Stimulated activated CD8-positive, alpha-beta memory T cell treated with anti-CD3 and anti-CD28 coated beads, Interleukin-7, amount 100 ng/mL, for 1 hour (primary cell): ENCODE data around the gene BMF.

Experiments used
- DNase-seq, 2 donors: peaks; one replicate each; pipeline ENCODE4 v3.0.0-alpha.2; 2020; ENCODE audit warnings: low read depth in 2 of 2

The BMF gene

DNA sequence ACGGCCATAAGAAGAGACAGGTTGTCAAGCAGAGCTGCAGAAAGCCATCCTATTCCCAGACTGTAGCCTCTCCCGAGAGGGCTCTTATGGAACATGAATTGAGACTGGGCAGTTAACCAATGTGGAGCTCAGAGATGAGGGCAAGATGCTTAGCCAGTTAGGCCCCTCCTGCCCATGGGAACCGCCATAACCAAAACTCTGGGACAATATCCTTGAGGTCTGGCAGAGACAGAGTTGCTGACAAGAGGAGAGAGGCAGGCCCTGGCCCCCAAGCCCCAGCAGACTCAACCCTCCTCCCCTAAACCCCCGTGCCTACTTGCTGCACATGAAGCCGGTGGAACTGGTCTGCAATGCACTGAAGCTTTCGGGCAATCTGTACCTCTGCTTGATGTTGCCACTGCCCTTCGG lies 4.8 kb downstream of the BMF start:
- DNase-seq = no peak

DNA sequence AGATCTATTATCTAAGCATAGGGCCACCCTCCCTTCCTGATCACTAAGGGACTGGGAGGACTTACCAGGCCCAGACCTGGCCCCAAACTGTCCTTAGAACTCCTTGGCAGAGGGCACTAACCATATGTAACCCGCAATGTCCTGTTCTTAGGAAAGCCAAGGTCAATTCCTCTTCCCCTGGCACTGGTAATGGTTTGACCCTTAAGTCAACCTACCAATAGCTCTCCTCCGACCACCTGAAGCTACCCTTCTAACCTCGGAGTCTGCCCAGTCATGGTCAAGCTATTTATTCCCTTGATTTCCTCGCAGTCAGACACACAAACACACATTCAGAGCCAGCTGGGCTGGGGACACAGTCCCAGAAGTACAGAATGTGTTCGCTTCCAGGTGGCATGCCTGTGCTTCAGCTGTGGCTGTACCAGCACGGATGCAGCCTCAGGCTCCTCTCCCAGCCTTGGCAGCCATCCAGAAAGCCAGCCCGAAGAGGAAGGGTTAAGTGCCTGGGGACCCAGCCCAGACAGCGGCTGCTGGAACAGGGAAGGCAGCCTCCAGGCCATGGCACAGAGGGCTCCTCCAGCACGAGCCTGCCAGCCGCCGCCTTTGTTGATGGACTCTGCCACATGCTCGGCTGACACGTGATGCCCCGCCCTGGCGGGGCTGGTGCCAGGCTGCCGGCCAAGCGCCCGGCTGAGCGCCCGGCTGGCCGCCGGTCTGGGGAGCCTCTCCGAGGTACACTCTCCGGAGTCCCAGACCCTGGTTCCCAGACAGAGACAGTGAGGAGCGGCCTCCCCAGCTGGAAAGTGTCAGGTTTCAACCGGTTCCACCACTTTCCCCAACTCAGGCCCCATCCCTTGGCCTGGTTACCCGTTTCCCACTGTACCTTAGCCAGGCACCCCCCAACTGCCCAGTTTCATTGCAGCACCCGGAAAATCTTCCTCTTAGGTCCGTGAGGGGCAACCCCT lies 5.5 kb downstream of the BMF start:
- DNase-seq = no peak

DNA sequence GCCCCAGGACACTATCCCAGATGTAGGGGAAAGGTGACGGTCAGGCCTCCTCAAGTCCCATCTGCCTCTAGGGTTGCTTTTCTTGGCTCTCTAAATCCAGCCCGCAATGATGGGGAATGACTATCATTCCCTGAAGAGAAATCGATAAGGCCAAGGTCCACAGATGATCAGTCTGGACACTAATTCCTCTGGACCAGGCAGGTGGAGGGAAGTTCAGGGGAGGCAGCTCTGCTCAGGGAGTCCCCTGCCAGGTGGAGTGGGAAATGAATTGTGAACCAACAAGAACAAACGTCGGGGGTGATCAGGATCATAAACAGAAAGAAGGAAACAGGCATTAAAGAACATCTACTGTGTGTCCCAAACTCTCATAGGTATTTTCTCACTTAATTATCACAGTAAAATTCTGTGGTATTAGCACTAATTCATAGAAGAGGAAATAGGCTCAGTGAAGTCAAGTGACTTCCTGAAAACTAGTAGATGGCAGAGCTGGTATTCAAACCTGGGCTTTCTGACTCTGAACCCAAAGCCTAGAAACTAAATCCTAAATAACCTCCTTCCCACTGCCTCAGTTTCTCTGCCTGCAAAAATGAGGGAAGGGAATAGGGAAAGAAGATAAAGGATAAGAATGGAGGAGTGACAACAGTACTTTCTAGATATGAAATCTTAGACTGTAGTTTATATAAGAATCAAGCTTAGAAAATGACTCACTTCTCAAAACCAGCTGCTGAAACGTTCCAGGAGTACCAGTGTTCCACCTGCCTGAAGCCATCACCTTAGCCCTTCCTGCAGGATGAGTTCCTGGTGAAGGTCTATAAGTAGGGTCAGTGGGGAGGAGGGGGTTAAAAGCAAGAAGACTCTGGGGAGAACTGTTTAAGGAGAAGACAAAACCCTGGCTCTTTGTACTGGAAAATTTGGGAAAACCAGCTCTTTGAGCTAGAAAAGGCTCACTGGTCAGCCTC lies 7.5 kb downstream of the BMF start:
- DNase-seq = no peak

DNA sequence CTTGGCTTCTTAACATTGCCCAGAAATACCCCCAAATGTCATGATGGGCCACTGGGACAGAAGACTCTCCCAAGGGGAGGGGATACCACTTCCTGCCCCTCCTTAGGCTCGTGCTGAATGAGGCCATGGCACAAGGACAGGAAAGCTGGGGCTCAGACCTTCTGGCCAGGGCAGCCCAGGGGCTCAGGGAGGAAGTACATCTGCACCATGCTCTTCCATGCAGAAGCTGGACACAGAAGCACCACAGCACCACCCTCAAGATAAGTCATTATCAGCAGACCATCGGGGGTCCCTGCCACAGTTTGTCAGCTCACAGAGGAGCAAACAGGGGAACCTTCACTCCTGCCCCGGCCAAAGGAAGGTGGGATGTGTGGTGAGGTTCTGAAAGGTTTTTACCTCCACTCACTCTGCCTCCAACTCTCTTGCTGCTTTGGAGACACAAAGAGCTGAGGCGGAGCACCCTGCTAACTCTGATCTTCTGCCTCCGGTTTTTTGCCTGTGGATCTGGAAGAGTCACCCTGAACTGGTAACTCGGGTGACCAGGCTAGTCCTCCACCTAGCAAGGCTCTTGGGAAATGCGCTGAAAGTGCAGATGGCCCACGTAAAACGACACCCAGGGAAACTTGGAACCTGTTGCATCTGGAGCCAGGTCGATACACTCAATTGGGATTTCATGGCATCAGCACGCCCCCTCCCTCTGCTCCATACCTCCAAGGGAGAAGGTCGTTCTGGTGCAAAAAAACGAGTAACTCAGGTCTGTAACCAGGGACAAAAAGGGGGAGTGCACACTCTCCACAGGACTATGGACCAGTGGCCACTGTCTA lies 8.3 kb downstream of the BMF start:
- no peak for DNase-seq

DNA sequence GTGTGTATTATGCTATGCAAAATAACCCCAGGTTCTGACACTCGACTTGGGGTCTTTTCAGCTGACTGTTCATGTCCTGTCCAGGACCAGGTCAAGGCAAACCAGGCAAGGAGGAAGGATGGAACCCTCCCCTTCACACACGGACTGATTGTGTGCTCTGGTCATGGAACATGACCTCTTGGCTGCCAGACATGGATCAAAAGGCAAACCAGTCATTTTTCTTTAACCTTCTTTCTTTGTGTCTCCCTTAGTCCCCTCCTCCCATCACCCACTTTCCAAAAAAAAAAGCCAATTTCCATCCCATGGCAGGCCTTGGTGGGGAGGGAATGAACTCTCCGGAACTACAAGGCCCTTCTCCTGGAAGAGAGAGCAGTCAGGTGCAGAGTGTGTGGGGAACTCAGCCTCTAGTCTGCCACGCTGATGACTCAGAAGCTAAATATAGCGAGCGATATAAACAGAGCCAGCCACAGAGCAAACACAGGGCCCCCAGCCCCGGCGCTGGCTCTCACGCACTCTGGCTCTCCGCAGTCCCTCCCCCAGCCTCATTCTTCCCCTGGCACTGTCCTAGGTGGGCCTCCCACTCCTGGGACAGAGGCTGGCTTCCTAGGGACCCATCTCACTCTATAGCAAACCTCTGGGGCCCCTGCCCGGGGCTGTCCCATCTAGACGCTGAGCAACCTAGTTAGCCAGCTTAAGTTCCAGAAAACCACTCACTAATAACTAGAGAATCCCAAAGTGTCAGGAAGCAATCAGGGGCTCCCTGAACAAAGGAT lies 10.0 kb downstream of the BMF start:
- DNase-seq = peak in 1 of 2 donors; percentile 31

DNA sequence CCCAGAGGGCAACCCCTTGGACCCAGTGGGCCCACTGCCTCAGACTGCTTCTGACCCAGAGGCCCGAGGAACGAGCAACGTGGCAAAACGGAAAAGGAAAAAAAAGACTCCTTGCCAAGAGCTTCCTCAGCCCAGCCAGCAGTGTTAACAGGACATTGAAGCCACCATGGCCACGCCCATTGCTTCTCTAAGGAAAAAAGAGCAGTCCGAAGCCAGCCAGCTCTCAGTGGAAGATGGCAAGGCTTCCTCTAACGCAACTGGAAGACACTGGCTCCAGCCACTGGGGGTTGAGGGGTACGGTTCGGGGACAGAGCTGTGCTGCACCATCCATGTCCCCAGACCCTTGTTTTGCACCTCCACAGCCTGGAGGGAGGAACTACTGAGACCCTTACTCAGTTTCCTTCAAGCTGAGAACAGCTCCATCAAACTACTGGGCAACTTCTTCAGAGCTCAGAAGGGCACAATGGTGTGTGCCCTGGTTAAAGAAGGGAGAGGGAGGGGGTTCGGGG lies 10.7 kb downstream of the BMF start:
- DNase-seq = no peak

DNA sequence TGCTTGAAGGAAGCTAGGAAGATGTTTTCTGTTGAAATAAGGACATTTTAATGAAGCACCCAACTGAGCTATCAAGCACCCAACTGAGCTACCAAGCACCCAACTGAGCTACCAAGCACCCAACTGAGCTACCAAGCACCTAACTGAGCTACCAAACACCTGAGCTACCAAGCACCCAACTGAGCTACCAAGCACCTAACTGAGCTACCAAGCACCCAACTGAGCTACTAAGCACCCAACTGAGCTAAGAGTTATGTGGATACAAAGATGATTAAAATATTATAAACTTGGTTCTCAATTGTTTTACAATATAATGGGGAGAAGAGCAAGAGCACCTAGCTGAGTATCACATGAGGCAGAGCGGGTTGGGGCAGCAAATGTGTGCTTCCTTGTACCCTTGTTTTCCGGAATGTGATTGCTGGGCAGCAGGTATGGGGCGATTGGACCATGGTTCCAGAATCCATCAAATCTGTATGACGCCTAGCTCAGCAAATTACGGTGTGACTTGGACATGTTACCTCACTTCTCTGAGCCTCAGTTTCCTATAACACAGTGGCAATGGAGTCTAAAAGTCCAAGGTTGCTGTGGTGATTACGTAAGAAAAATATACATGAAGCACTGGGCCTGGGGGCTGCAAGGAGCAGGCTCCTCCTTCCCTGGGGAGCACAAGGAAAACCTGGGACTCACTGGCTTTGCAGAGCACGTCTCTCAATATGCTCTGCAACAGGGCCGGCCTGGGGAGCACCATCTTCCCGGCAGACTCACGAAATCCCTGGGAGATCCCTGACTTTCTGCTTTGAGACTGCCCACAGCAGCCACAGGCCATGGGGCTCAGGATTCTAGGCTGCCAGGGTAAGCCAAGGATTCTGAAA lies 11.3 kb downstream of the BMF start:
- no peak for DNase-seq

DNA sequence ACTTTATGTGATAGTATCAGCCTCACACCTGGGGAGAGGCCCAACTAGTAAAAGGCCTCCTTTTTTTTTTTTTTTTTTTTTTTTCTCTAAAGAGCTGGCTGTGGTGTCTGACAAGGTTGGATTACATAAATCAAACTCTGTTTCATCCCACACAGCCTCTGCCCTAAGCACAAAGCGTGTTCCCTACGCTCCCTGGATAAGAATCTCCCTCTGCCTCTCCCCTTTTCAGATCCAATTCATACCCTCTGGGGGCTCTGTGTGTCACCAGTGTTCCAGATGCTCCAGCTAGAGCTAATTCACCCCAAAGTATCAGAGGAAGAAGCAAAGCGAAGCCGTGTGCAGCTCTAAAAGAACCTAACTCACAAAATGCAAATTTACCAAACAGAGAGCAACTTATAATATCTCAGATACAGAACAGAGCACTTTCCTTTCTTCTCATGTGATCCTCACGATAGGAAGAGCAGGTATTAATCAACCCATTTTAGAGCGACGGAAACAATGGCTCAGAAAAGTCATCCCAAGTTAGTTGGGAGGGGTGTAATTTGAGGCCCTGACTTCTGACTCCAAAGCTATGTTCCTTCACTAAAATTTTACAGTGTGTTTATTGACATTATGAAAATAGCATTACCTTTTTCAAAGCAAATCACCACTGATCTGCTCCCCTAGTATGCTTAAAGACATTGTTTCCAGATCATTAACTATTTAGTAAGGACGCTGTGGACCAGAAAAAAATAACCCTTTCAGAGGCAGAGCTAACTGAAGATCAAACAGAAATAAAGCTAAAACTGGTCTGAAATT lies 12.4 kb downstream of the BMF start:
- no peak for DNase-seq

DNA sequence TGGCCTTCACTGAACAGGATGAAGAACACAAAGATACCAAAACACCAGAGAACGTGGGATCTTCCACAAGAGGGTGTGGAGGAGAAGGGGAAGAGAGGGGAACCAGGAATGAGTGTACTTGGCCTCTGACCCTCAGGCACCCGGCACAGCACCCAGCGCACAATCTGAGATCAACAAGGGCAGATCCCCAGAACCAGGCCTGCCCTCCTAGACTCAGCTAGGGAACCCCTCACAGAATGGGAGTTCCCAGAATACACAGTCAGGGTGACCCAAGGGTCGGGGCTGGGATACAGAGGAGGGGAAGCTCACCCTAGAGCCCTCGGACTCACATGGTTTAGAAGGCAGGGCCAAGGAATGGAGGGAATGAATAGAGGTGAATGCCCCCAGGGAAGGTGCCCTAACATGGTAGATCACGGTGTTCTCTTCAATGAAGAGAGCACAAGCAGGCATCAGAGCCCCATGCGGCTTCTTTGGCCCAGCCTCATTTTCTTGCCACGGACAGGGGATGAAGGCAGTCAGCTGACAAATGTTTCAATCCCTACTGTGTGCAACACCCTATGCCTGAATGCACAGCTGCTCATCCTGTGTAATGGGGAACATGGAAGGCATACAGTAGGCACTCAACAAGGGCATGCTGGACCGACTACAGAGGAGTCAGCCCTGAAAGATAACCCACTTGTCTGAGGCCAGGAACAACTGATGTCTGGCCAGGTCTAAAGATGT lies 13.1 kb downstream of the BMF start:
- no peak for DNase-seq

DNA sequence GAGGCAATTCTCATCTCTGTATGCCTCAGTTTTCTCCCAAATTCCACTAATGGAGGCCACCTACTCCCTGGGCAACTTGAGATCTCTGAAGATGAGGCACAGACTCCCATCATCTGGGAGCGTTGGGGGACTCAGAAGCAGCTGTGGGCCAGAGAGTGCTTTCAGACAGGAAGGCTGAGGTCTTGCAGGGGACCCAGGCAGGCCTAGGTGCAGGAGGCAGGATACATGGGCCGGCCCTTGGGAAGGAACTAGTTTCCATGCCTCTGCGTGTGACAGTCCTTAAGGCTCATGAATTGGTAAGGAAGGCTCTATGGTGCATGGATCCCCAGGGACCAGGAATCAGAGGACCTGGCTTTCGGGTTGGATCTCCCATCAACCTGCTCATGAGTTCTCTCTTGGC lies 14.5 kb downstream of the BMF start:
- DNase-seq = no peak

DNA sequence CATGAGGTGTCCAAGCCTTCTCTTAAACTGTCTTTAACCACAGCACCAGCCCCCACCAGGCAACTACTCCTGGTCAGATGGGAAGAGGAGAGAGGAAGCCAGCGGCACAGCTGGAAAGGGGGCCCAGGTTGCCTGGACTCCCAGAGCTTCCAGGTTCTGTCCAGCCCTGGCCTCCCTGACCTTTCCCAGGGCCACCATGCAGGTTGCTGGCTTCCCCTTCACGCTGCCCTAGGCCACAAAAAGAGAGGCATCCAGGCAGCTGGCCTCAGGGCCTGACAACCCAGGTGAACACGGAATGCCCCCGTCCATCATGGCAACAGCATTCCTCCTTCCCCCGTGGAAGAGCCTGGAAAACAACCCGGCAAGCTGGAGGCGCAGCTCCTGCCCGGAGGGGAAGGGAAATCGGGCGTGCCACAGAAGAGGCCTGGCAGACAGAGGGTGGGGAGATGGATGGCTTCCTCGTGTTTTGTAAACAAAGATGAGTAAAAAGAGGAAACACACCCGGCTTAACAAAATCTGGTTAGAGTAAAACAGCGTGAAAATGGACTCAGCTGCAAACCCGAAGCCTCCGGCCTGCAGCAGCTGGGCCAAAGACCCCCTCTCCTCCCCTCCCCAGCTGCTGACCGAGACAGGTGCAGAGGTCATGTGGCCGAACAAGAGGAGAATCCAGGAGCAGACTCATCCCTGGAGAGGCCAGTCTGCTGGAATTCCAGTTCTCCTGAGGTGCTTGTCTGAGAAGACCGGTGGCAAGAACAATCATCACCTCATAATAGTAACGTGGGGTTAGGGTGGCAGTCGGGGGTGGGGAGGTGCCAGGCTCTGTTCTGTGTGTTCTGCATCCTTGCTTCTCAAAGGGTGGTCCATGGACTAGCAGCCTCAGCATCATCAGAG lies 15.5 kb downstream of the BMF start:
- DNase-seq = no peak

DNA sequence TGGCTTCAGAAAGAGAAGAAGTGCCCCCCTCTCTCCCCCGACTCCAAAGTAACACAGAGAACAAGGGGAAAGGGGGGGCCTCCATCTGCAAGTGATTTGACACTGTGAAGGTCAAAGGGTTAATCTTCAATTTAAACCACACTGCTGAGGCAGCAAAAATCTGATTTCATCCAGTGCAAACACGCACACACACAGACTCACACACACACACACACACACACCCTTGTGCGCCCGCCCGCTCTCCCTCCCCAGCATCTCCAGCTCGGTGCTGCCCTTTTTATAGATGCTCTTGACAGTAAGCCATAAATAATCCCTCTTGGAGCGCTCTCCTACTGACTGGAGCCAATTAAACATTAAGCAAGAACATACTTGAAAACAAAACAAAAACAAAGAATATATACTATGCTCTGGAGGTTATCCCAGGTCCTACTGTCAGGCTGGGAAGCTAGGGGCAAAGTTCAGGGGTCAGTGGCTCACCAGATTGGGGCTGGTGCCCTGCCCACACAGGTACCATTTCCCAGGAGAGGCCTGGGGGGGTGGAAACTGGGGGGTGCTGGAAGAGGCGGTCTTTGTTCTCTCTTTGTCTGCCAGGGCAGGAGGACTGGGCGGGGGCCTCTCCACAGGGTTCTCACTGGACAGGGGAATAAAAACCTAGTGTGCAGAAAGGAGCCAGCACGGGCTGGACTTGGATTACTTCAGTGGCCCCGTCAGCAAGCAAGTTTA lies 16.3 kb downstream of the BMF start:
- no peak for DNase-seq

DNA sequence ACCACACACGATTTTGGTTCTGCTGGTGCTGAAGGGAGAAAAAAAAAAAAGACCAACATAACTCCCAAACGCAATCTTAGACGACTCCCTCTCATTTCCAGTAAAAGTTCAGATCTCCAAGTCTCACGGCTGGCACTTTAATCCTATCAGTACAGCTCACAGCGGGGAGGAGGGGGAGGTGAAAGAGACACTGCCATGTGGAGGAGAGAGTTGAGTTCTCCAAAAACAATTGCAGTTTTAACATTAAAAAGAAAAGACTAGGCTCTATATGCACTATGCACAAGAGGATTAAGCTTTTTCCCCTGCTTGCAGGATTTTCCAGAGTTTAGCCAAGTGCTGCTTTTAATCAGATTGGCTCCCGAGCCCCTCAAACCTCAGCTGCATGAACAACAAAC lies 16.8 kb downstream of the BMF start:
- DNase-seq = no peak

DNA sequence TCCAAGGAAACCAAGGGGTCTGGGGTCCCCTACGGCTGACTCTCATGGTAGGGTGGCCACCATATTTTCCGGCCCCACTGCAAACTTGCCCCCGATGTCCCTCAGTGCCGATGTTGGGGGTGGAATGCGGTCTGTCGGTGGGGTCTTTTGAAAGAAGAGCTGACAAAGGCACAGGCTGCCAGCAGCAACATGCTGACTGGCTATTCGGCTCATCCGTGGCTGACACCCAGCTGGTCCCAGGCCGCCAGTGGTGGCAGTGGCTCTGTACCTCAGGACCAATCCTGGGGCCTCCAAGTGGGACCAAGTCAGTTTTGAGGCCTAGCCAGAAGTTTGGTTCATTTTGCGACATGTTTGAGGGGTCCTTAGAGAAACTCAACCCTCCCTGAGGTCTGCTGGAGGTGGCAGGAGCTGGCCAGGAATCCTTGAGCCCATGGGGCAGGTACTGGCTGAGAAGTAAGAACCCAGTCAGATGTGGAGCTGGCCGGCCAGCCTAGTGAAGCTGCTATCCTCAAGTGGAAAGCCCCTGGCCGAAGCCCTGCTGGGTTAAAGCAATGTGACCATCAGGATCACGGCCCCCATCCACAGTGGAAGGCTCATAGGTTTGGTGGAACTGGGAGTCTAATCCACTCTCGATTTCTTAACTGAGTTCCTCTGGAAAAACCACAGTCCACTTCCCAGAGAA lies 17.8 kb downstream of the BMF start:
- DNase-seq = no peak

DNA sequence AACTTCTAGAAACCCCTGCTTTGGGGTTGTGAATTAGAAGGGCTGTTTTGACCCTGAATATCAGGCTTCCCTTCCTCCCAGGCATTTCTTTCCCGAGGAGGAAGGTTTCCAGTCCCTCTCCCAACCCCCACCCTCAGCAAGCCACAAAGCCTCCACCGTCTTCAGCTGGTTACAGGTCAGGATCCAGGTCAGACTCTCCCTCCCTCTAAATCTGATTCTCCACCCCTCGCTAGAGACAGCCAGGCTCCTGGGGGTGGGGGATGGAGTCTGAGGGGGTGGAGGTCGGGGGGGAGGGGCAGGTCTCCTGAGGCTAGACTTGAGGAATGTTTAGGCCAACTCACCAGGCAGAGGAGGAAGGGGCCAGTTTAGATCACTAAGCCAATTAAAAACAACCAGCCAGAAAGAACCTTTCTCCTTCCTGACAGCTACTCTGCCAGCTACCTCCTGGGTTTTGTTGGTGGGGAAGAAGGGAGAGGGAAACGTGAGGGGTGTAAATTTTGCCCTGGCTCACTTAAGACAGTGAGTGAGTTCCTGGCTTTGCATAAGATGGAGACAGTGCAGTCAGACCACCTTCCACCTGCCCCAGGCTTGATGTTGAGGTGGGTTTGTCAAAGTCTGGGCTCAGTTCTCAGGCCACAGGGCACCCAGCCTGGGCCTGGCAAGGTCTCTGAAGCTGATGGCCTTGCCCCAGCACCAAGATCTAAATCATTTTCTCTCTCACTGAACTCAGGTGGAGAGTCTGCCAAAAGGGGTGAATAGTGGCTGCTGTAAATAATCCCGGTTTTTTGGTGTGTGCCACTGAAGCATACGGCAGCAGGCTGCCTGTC lies 19.5 kb downstream of the BMF start:
- DNase-seq = no peak
